Heart left ventricle (tissue), 16 donors: ENCODE results near the gene CNPY1. TPM values are rescaled to one million over a fixed set of nuclear protein-coding genes. Genes with fewer than 3 reads are reported as not detected.

Experiments
- ATAC-seq, 4 donors: fragments of 200-7000 bp; cut with Tn5 transposase; one replicate each; pipeline ENCODE4 v1.9.1; 2020 to 2022; ENCODE audit warnings: moderate library complexity in 4 of 4, mild to moderate bottlenecking in 3 of 4, moderate number of reproducible peaks in 1 of 4
- DNase-seq, 5 donors: peaks; one replicate each; pipeline ENCODE4 v3.0.0-alpha.2; 2020
- H3K27ac ChIP-seq, 12 donors: fragments of 200-600 bp; sonication (generic) in 4 of 12; one replicate each; pipeline versions ENCODE4 v1.5.0 to v1.8.0; 2016 to 2022; ENCODE audit warnings: mild to moderate bottlenecking in 2 of 12
- H3K27me3 ChIP-seq, 9 donors: fragments of 200-600 bp; sonication (generic) in 2 of 9; one replicate each; pipeline versions ENCODE4 v1.5.1 to v1.8.0; 2016 to 2022; ENCODE audit warnings: mild to moderate bottlenecking in 3 of 9
- H3K36me3 ChIP-seq, 9 donors: fragments of 200-600 bp; sonication (generic) in 2 of 9; one replicate each; pipeline versions ENCODE4 v1.5.0 to v1.8.0; 2018 to 2022; ENCODE audit warnings: mild to moderate bottlenecking in 2 of 9
- H3K4me1 ChIP-seq, 12 donors: fragments of 200-600 bp; sonication (generic) in 4 of 12; one replicate each; pipeline versions ENCODE4 v1.5.0 to v1.8.0; 2016 to 2022; ENCODE audit warnings: mild to moderate bottlenecking in 3 of 12
- H3K4me3 ChIP-seq, 12 donors: fragments of 200-600 bp; sonication (generic) in 4 of 12; one replicate each; pipeline versions ENCODE4 v1.5.0 to v1.8.0; 2017 to 2022; ENCODE audit warnings: mild to moderate bottlenecking in 9 of 12, moderate library complexity in 4 of 12
- H3K9me3 ChIP-seq, 12 donors: fragments of 200-600 bp; sonication (generic) in 4 of 12; one replicate each; pipeline versions ENCODE4 v1.5.0 to v1.8.0; 2016 to 2022; ENCODE audit warnings: mild to moderate bottlenecking in 1 of 12
- CTCF ChIP-seq, 12 donors: fragments of 200-600 bp; sonication (generic) in 4 of 12; IDR thresholded peaks; one replicate each; pipeline versions ENCODE4 v1.5.0 to v1.8.0; 2018 to 2022; ENCODE audit warnings: antibody characterized with exemption in 12 of 12, mild to moderate bottlenecking in 5 of 12
- POLR2A ChIP-seq, 2 donors: fragments of 450-650 bp; IDR thresholded peaks; one replicate each; pipeline ENCODE4 v1.6.1; 2017; ENCODE audit warnings: antibody characterized with exemption in 2 of 2, mild to moderate bottlenecking in 2 of 2, moderate library complexity in 2 of 2
- WGBS, 4 donors: extraction: QIAGEN DNeasy Blood & Tissue Kit in 2 of 4; methylation state at CpG; one replicate each; pipeline versions ENCODE4 v1.1.5 to v1.1.7; 2013 to 2018; 5-methylcytosine and 5-hydroxymethylcytosine counted together
- intact Hi-C, 10 donors: fragments of 100-400 bp; cut with DNase I; formaldehyde crosslinking; loops; one replicate each; pipeline versions ENCODE4 v1.11.1 to v1.14.2; 2022
- polyA plus RNA-seq, 2 donors: library from polyadenylated mRNA; stranded (reverse); fragments of 200-250 nt; gene quantifications; one replicate each; pipeline ENCODE4 v1.2.3, GENCODE V29; 2013
- total RNA-seq, 9 donors: library from RNA; depleted of rRNA in 2 of 9; stranded (reverse); fragments of >200 nt in 2 of 9; fragmentation: NEBNext Ultra II Directional in 3 of 9; extraction: Animal tissue kit (Norgen Biotek cat#: 25700) in 3 of 9; gene quantifications; one replicate each; pipeline versions ENCODE4 v1.1.0 to v1.2.4, GENCODE V29; 2016 to 2023
- donor health status: ischemic (EF 13 %, LVEDD 7.1; RV severe dilation, severe dysfunction).
- donor health status: healthy with polysubstance abuse.
- donor health status: DM: no; HTN: yes; CAD: no.
- donor health status: DM: no; HTN: no; CAD: no.
- donor health status: ischemic (EF 25% LVEDD 6.9; RV normal size, moderate dysfunction).
- donor health status: ischemic (EF 25% LVEDD 5.7; RV mildly dilated, moderate dysfunction).
- donor health status: healthy.
- donor health status: DM: yes; HTN: yes; CAD: no.
- donor health status: ischemic (EF 35%, LVEDD 5.7; RV mildly dilated, moderate dysfunction).
- donor health status: nonischemic (EF 11% LVEDD 7.7; RV severe dilation, severe dysfunction).
- donor health status: DM: yes; HTN: yes; CAD: no.
- donor health status: PGD.
- donor health status: ischemic (EF 29% LVEDD 5.4; RV normal size, mild dysfunction).
- donor health status: nonischemic (EF 23%, LVEDD 6.1; RV moderate dilation, normal function).

The CNPY1 gene
- total and polyA plus RNA-seq, 11 donors = not detected

GRCh38 chr7:155591055-155591775 lies 44.9 kb upstream of the CNPY1 start:
- WGBS, 4 donors = 79 to 84% (median 82%) methylated on average over 13 to 14 of the region's 14 CpGs
- no peak overlapping the region for H3K4me3 ChIP-seq
- DNase-seq = no peak
- intact Hi-C loops = no loop called here
- no peak for ATAC-seq
- H3K27me3 ChIP-seq = peaks cover 0 to 25% (median 2%) of the 10 kb centered on the region in 9 donors
- no peaks in the 10 kb centered on the region for H3K9me3 ChIP-seq
- H3K4me1 ChIP-seq = peaks cover 0 to 11% (median 0%) of the 10 kb centered on the region in 12 donors
- H3K36me3 ChIP-seq = no peaks in the 10 kb centered on the region
- H3K27ac ChIP-seq = no peak overlapping the region
- TF ChIP-seq POLR2A (IDR thresholded peaks at IDR 0.05) (no peak), CTCF (IDR thresholded peaks at IDR 0.05) (no peak)

GRCh38 chr7:155590215-155591018 lies 44.1 kb upstream of the CNPY1 start:
- peak overlapping the region in 1 of 12 donors; percentile 32 for H3K27ac ChIP-seq
- no peaks in the 10 kb centered on the region for H3K36me3 ChIP-seq
- DNase-seq (peak in 4 of 5 donors; percentile 43 to 75 (median 55)), ATAC-seq (peak; percentile 32 to 75 (median 72))
- H3K27me3 ChIP-seq = peaks cover 0 to 25% (median 2%) of the 10 kb centered on the region in 9 donors
- peaks cover 0 to 11% (median 0%) of the 10 kb centered on the region in 12 donors for H3K4me1 ChIP-seq
- no peaks in the 10 kb centered on the region for H3K9me3 ChIP-seq
- 77 to 93% (median 81%) methylated on average over 13 to 20 of the region's 20 CpGs for WGBS, 4 donors
- H3K4me3 ChIP-seq = no peak overlapping the region
- no peak for TF ChIP-seq POLR2A (IDR thresholded peaks at IDR 0.05)
- TF ChIP-seq CTCF (IDR thresholded peaks at IDR 0.05) = no peak
- intact Hi-C loops = no loop called here

- Histone ChIP-seq H3K4me3 (no peak overlapping the region), H3K27ac (peak overlapping the region in 1 of 12 donors; percentile 32), H3K36me3 (no peaks in the 10 kb centered on the region), H3K9me3 (no peaks in the 10 kb centered on the region), H3K4me1 (peaks cover 0 to 17% (median 0%) of the 10 kb centered on the region in 12 donors), H3K27me3 (peaks cover 0 to 21% (median 2%) of the 10 kb centered on the region in 9 donors)
- DNase-seq = no peak
- 78 to 86% (median 81%) methylated on average over 23 to 29 of the region's 29 CpGs for WGBS, 4 donors
- no peak for TF ChIP-seq POLR2A (IDR thresholded peaks at IDR 0.05)
- no peak for TF ChIP-seq CTCF (IDR thresholded peaks at IDR 0.05)
- ATAC-seq = no peak
- intact Hi-C loops = no loop called here
These were observed 42.9 kb upstream of the CNPY1 start for GRCh38 chr7:155589001-155589980.
